A549 (cell line): Measurements from ENCODE around the gene IL2RA.

Source experiments
- BHLHE40 ChIP-seq: IDR thresholded peaks from 2 replicates; pipeline ENCODE4 v1.6.1; 2012; ENCODE audit warnings: low read depth, low read length, inconsistent platforms
- CEBPB ChIP-seq, 2 experiments: fragments of >200 bp in 1 of 2; sonication (Bioruptor Twin) in 1 of 2; formaldehyde crosslinking in 1 of 2; IDR thresholded peaks; 2 replicates each; pipeline ENCODE4 v1.6.1; 2012 to 2016
- JUN ChIP-seq, 2 experiments: fragments of >200 bp; sonication (Bioruptor Twin); formaldehyde crosslinking; IDR thresholded peaks; 2 replicates in 1 of 2; 3 replicates in 1 of 2; pipeline ENCODE4 v1.6.1; 2016 to 2017
- MAFK ChIP-seq: fragments of 450-650 bp; IDR thresholded peaks from 2 replicates; pipeline ENCODE4 v1.6.1; 2014; ENCODE audit not compliant: partially characterized antibody
- PHF8 ChIP-seq: fragments of 200-600 bp; sonication (generic); IDR thresholded peaks from 2 replicates; pipeline ENCODE4 v1.6.1; 2016; ENCODE audit warnings: low read depth, mild to moderate bottlenecking, antibody characterized with exemption, moderate library complexity, borderline replicate concordance
- POLR2A ChIP-seq: IDR thresholded peaks from 2 replicates; pipeline ENCODE4 v1.6.1; 2012; ENCODE audit warnings: mild to moderate bottlenecking, low read length
- POLR2AphosphoS2 ChIP-seq: conservative IDR thresholded peaks from 2 replicates; pipeline ENCODE4 v1.6.1; 2012; ENCODE audit warnings: low read length, improper control_type of control experiment, inconsistent platforms
- RAD21 ChIP-seq, 2 experiments: fragments of >200 bp in 1 of 2; sonication (Bioruptor Twin) in 1 of 2; formaldehyde crosslinking in 1 of 2; IDR thresholded peaks in 1 of 2; conservative IDR thresholded peaks in 1 of 2; 2 replicates in 1 of 2; 3 replicates in 1 of 2; pipeline ENCODE4 v1.6.1; 2012 to 2018; ENCODE audit warnings: inconsistent platforms in 1 of 2
- TF ChIP-seq, protein P1 (sequence below): fragments of 450-650 bp; IDR thresholded peaks from 2 replicates; pipeline ENCODE4 v1.6.1; 2014; ENCODE audit warnings: antibody characterized with exemption
- TF ChIP-seq, protein P2 (sequence below): fragments of >200 bp; sonication (Bioruptor Twin); formaldehyde crosslinking; IDR thresholded peaks from 3 replicates; pipeline ENCODE4 v1.5.1; 2016

DNA sequence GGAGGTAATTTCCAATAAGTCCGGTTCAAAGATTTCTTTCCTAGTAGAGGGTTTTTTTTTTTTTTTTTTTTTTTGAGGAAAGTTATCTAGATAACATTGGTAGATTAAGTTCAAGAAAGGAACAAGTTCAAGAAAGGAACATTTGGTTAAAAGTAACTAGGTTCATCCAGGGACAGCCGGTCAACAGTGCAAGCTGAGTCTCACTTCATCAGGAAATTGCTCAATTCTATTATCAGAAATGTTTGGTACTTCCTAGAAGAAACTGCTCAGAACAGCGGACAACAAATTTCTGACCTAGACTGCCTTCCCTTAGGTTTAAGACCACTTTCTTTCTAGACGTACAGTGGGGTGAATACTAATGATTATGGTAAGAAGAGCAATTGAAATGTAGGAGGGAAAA lies 3.7 kb upstream of the IL2RA start:
- TF ChIP-seq POLR2AphosphoS2 (no peak), POLR2A (no peak), JUN (IDR thresholded peaks at IDR 0.05) (no peak), PHF8 (no peak), CEBPB (IDR thresholded peaks at IDR 0.05) (no peak), BHLHE40 (no peak), MAFK (no peak), RAD21 (conservative IDR thresholded peaks at IDR 0.05 in 1 of 2, IDR thresholded peaks at IDR 0.05 in 1 of 2) (no peak)
- TF ChIP-seq, protein P1, sequence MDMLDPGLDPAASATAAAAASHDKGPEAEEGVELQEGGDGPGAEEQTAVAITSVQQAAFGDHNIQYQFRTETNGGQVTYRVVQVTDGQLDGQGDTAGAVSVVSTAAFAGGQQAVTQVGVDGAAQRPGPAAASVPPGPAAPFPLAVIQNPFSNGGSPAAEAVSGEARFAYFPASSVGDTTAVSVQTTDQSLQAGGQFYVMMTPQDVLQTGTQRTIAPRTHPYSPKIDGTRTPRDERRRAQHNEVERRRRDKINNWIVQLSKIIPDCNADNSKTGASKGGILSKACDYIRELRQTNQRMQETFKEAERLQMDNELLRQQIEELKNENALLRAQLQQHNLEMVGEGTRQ: no peak
- TF ChIP-seq, protein P2, sequence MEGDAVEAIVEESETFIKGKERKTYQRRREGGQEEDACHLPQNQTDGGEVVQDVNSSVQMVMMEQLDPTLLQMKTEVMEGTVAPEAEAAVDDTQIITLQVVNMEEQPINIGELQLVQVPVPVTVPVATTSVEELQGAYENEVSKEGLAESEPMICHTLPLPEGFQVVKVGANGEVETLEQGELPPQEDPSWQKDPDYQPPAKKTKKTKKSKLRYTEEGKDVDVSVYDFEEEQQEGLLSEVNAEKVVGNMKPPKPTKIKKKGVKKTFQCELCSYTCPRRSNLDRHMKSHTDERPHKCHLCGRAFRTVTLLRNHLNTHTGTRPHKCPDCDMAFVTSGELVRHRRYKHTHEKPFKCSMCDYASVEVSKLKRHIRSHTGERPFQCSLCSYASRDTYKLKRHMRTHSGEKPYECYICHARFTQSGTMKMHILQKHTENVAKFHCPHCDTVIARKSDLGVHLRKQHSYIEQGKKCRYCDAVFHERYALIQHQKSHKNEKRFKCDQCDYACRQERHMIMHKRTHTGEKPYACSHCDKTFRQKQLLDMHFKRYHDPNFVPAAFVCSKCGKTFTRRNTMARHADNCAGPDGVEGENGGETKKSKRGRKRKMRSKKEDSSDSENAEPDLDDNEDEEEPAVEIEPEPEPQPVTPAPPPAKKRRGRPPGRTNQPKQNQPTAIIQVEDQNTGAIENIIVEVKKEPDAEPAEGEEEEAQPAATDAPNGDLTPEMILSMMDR: no peak
